NT2/D1 (cell line): ENCODE data around the gene CX3CL1.
"Not testable (repeated sequence)": the region's sequence is repeated elsewhere in the genome, so short reads cannot be mapped to it uniquely, and the experiment has no call there.

Source experiments
- DNase-seq: peaks from one replicate; pipeline ENCODE4 v3.0.0-alpha.2; 2011; ENCODE audit warnings: low read depth, low spot score
- H3K27me3 ChIP-seq: 2 replicates; pipeline ENCODE4 v1.6.0; 2011; ENCODE audit warnings: mild to moderate bottlenecking; ENCODE audit not compliant: insufficient read length, insufficient read depth
- H3K36me3 ChIP-seq: 2 replicates; pipeline ENCODE4 v1.6.1; 2011; ENCODE audit warnings: mild to moderate bottlenecking, low read length, mixed read lengths; ENCODE audit not compliant: insufficient read depth, insufficient read length
- H3K4me1 ChIP-seq: 2 replicates; pipeline ENCODE4 v1.5.1; 2011; ENCODE audit not compliant: insufficient read depth, insufficient read length
- H3K4me3 ChIP-seq: 2 replicates; pipeline ENCODE4 v1.5.1; 2011; ENCODE audit warnings: low read depth; ENCODE audit not compliant: insufficient read length
- H3K9ac ChIP-seq: 2 replicates; pipeline ENCODE4 v1.6.0; 2011; ENCODE audit warnings: low read depth; ENCODE audit not compliant: insufficient read length
- H3K9me3 ChIP-seq: 2 replicates; pipeline ENCODE4 v1.5.1; 2011; ENCODE audit warnings: mild to moderate bottlenecking, low read length; ENCODE audit not compliant: insufficient read depth
- SUZ12 ChIP-seq: IDR thresholded peaks from 2 replicates; pipeline ENCODE4 v1.6.1; 2011; ENCODE audit not compliant: insufficient read length, insufficient read depth; ENCODE audit errors: extremely low read depth
- YY1 ChIP-seq: IDR thresholded peaks from 2 replicates; pipeline ENCODE4 v1.6.1; 2011; ENCODE audit not compliant: insufficient read length, insufficient read depth
- ZNF274 ChIP-seq: IDR thresholded peaks from 2 replicates; pipeline ENCODE4 v1.6.1; 2011; ENCODE audit warnings: mild to moderate bottlenecking, low read depth, low read length

The CX3CL1 gene

GRCh38 chr16:57341062-57341440, 31.2 kb upstream of the CX3CL1 start:
- no peaks in the 10 kb centered on the region for H3K27me3 ChIP-seq
- H3K9me3 ChIP-seq: no peaks in the 10 kb centered on the region

GRCh38 chr16:57341441-57342303, 30.6 kb upstream of the CX3CL1 start:
- no peaks in the 10 kb centered on the region for H3K27me3 ChIP-seq
- no peaks in the 10 kb centered on the region for H3K9me3 ChIP-seq
- H3K9ac ChIP-seq: no peak overlapping the region
- H3K4me3 ChIP-seq: no peak overlapping the region
- no peaks in the 10 kb centered on the region for H3K36me3 ChIP-seq
- no peak for DNase-seq
- TF ChIP-seq SUZ12 (no peak), ZNF274 (no peak), YY1 (no peak)
- no peaks in the 10 kb centered on the region for H3K4me1 ChIP-seq

More at GRCh38 chr16:57341062-57341440, 31.2 kb upstream of the CX3CL1 start:
- Histone ChIP-seq H3K4me3 (no peak overlapping the region), H3K9ac (no peak overlapping the region), H3K4me1 (no peaks in the 10 kb centered on the region), H3K36me3 (no peaks in the 10 kb centered on the region)
- TF ChIP-seq YY1 (no peak), ZNF274 (no peak), SUZ12 (no peak)
- DNase-seq: no peak

- H3K4me3 ChIP-seq, H3K36me3 ChIP-seq, DNase-seq, H3K4me1 ChIP-seq, H3K9ac ChIP-seq, H3K9me3 ChIP-seq, H3K27me3 ChIP-seq: not testable (repeated sequence)
Observed at GRCh38 chr16:57342606-57343005, 29.7 kb upstream of the CX3CL1 start.

GRCh38 chr16:57343221-57343620, 29.1 kb upstream of the CX3CL1 start:
- no peaks in the 10 kb centered on the region for H3K4me1 ChIP-seq
- no peak for DNase-seq
- H3K36me3 ChIP-seq: no peaks in the 10 kb centered on the region
- TF ChIP-seq ZNF274 (no peak), SUZ12 (no peak), YY1 (no peak)
- H3K9ac ChIP-seq: no peak overlapping the region
- no peaks in the 10 kb centered on the region for H3K27me3 ChIP-seq
- no peaks in the 10 kb centered on the region for H3K9me3 ChIP-seq
- H3K4me3 ChIP-seq: no peak overlapping the region

- H3K9me3 ChIP-seq, H3K9ac ChIP-seq, H3K36me3 ChIP-seq, H3K4me3 ChIP-seq, DNase-seq, H3K27me3 ChIP-seq, H3K4me1 ChIP-seq: not testable (repeated sequence)
Observed at GRCh38 chr16:57344094-57344493, 28.2 kb upstream of the CX3CL1 start.

GRCh38 chr16:57345021-57345420, 27.3 kb upstream of the CX3CL1 start:
- no peaks in the 10 kb centered on the region for H3K9me3 ChIP-seq
- H3K9ac ChIP-seq: no peak overlapping the region
- H3K4me3 ChIP-seq: no peak overlapping the region
- TF ChIP-seq YY1 (no peak), ZNF274 (no peak), SUZ12 (no peak)
- H3K4me1 ChIP-seq: no peaks in the 10 kb centered on the region
- H3K27me3 ChIP-seq: no peaks in the 10 kb centered on the region
- no peak for DNase-seq
- H3K36me3 ChIP-seq: no peaks in the 10 kb centered on the region

GRCh38 chr16:57345666-57346204, 26.6 kb upstream of the CX3CL1 start:
- H3K9me3 ChIP-seq: no peaks in the 10 kb centered on the region
- no peak overlapping the region for H3K9ac ChIP-seq
- H3K27me3 ChIP-seq: no peaks in the 10 kb centered on the region
- H3K4me1 ChIP-seq: no peaks in the 10 kb centered on the region
- TF ChIP-seq SUZ12 (no peak), YY1 (no peak), ZNF274 (no peak)
- DNase-seq: no peak
- no peak overlapping the region for H3K4me3 ChIP-seq
- no peaks in the 10 kb centered on the region for H3K36me3 ChIP-seq
